ENCODE measurements around the gene SETD6.

Gene SETD6

GRCh38 chr16:58507963-58508670 is 7.2 kb upstream of the SETD6 start:
- DNase-seq (ENCODE audit: low read depth) = no peak

- DNase-seq (ENCODE audit: low read depth) = no peak
Observed at GRCh38 chr16:58508671-58509251, 6.6 kb upstream of the SETD6 start.

GRCh38 chr16:58509256-58510096 is 5.8 kb upstream of the SETD6 start:
- no peak for DNase-seq (ENCODE audit: low read depth)

- no peak for DNase-seq (ENCODE audit: low read depth)
Observed at GRCh38 chr16:58510097-58510775, 5.1 kb upstream of the SETD6 start.

GRCh38 chr16:58510776-58511628 is 4.3 kb upstream of the SETD6 start:
- DNase-seq (ENCODE audit: low read depth) = no peak

GRCh38 chr16:58511933-58512815 is 3.1 kb upstream of the SETD6 start:
- DNase-seq (ENCODE audit: low read depth) = peak; percentile 76

GRCh38 chr16:58513874-58514273 is 1.4 kb upstream of the SETD6 start:
- DNase-seq (ENCODE audit: low read depth) = no peak

GRCh38 chr16:58515871-58516767 is 802 bp downstream of the SETD6 start:
- DNase-seq (ENCODE audit: low read depth) = no peak

- no peak for DNase-seq (ENCODE audit: low read depth)
Observed at GRCh38 chr16:58516768-58517107, 1.4 kb downstream of the SETD6 start.

- no peak for DNase-seq (ENCODE audit: low read depth)
Observed at GRCh38 chr16:58518083-58518979, 3.0 kb downstream of the SETD6 start.

- DNase-seq (ENCODE audit: low read depth) = no peak
Observed at GRCh38 chr16:58518980-58519368, 3.7 kb downstream of the SETD6 start.

GRCh38 chr16:58519707-58520106 is 4.4 kb downstream of the SETD6 start:
- DNase-seq (ENCODE audit: low read depth) = no peak

GRCh38 chr16:58530179-58530578 is 14.9 kb downstream of the SETD6 start:
- DNase-seq (ENCODE audit: low read depth) = no peak

GRCh38 chr16:58532414-58532813 is 17.1 kb downstream of the SETD6 start:
- DNase-seq (ENCODE audit: low read depth) = no peak

GRCh38 chr16:58533751-58534470 is 18.6 kb downstream of the SETD6 start:
- DNase-seq (ENCODE audit: low read depth) = no peak

GRCh38 chr16:58535100-58535499 is 19.8 kb downstream of the SETD6 start:
- no peak for DNase-seq (ENCODE audit: low read depth)

- no peak for DNase-seq (ENCODE audit: low read depth)
Observed at GRCh38 chr16:58536278-58536677, 21.0 kb downstream of the SETD6 start.
